ENCODE measurements around the gene CELSR1.

CELSR1 gene

GRCh38 chr22:46460857-46461256, 76.6 kb downstream of the CELSR1 start:
- TF ChIP-seq CTCF (IDR thresholded peaks at IDR 0.05; ENCODE audit: low read depth, low read length, missing control alignments), result no peak
- DNase-seq (ENCODE audit: extremely low read depth, low read depth), result no peak
- H3K4me3 ChIP-seq (replicated peaks; ENCODE audit: low read depth, low read length), result no peak overlapping the region

- no peak for TF ChIP-seq CTCF (IDR thresholded peaks at IDR 0.05; ENCODE audit: low read depth, low read length, missing control alignments)
- no peak overlapping the region for H3K4me3 ChIP-seq (replicated peaks; ENCODE audit: low read depth, low read length)
Measured at GRCh38 chr22:46459347-46460065, 77.9 kb downstream of the CELSR1 start.

GRCh38 chr22:46458525-46458924, 78.9 kb downstream of the CELSR1 start:
- no peak for TF ChIP-seq CTCF (IDR thresholded peaks at IDR 0.05; ENCODE audit: low read depth, low read length, missing control alignments)
- DNase-seq (ENCODE audit: extremely low read depth, low read depth), result no peak
- no peak overlapping the region for H3K4me3 ChIP-seq (replicated peaks; ENCODE audit: low read depth, low read length)

More at GRCh38 chr22:46459347-46460065, 77.9 kb downstream of the CELSR1 start:
- DNase-seq (ENCODE audit: extremely low read depth, low read depth), result no peak

- no peak overlapping the region for H3K4me3 ChIP-seq (replicated peaks; ENCODE audit: low read depth, low read length)
- no peak for DNase-seq (ENCODE audit: extremely low read depth, low read depth)
- TF ChIP-seq CTCF (IDR thresholded peaks at IDR 0.05; ENCODE audit: low read depth, low read length, missing control alignments), result no peak
Measured at GRCh38 chr22:46457502-46458488, 79.6 kb downstream of the CELSR1 start.

GRCh38 chr22:46456818-46457163, 80.6 kb downstream of the CELSR1 start:
- TF ChIP-seq CTCF (IDR thresholded peaks at IDR 0.05; ENCODE audit: low read depth, low read length, missing control alignments), result no peak
- H3K4me3 ChIP-seq (replicated peaks; ENCODE audit: low read depth, low read length), result no peak overlapping the region
- DNase-seq (ENCODE audit: extremely low read depth, low read depth), result no peak

GRCh38 chr22:46455446-46455845, 82.0 kb downstream of the CELSR1 start:
- TF ChIP-seq CTCF (IDR thresholded peaks at IDR 0.05; ENCODE audit: low read depth, low read length, missing control alignments), result no peak
- DNase-seq (ENCODE audit: extremely low read depth, low read depth), result no peak
- no peak overlapping the region for H3K4me3 ChIP-seq (replicated peaks; ENCODE audit: low read depth, low read length)
